HK-2 (cell line): ENCODE results near the gene SNX19.
"Not testable (repeated sequence)": the region's sequence is repeated elsewhere in the genome, so short reads cannot be mapped to it uniquely, and the experiment has no call there.

Experiments
- DNase-seq: peaks from one replicate; pipeline ENCODE4 v3.0.0-alpha.2; 2018; ENCODE audit not compliant: unreplicated experiment

Gene SNX19

DNA sequence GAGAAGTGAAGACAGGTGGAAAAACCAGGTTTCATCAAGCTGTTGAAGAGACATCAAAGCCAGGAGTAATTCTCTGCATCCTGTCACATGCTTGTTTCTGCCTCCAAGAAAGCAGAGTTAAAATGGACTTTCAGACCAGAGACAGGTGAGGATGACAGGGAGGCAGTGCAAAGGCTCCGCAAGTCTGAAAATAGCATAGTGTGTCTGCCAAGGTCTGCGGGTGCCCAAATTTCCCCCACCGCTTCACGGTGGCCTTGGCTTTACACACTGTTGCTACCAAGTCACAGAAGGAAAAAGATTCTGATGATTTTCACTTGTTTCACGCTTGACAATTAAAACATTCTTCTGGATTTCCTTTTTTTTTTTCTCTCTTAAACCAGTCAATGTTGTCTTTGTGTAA lies 44.2 kb downstream of the SNX19 start:
- no peak for DNase-seq

DNA sequence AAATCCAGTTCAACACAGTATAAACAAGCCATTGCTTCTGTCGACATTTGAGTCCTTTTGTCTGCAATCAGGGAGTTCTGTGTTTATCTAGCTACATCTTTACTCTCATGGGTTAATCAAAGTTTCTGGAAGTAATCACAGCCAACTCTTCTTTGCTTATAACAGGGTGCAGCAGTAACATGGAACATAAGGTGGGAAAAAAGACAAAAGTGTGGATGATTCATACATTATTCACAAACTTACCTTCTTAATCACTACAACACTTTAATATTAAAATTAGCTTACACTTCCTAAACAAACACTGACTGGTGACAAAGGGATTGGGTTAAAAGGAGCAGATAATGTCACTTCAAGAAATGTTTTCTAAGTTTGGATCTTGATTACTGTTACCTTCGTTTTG lies 44.7 kb downstream of the SNX19 start:
- no peak for DNase-seq

DNA sequence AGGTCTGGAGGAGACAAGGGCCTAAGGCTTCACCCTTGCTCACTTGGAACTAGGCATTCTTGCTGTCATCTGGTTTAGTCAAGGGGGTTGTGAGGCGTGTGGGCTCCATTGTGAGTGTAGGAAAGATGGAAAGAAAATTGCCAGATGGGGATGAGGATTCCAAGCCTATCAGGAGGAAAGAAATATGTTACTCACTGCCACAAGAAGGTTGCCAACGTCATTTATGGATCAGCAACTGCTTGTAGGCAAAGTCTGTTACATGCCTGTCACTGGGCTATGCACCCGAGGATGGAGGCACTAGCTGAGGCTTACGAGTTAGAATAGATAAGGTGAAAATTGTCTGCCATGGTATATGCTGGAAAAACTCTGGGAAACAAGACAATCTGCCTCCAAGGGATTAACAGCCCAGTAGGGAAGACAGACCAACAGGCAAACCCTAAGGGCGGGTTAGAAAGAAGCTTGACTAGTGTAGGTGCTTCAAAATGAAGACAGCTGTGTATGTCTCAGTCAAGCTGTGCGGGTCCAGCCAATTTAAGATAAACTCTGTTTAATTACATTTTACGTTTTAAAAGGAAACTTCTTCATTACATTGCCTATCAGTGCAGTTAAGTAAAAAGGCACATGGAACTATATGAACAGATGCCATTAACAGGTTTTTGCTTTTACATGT lies 47.4 kb downstream of the SNX19 start:
- no peak for DNase-seq

DNA sequence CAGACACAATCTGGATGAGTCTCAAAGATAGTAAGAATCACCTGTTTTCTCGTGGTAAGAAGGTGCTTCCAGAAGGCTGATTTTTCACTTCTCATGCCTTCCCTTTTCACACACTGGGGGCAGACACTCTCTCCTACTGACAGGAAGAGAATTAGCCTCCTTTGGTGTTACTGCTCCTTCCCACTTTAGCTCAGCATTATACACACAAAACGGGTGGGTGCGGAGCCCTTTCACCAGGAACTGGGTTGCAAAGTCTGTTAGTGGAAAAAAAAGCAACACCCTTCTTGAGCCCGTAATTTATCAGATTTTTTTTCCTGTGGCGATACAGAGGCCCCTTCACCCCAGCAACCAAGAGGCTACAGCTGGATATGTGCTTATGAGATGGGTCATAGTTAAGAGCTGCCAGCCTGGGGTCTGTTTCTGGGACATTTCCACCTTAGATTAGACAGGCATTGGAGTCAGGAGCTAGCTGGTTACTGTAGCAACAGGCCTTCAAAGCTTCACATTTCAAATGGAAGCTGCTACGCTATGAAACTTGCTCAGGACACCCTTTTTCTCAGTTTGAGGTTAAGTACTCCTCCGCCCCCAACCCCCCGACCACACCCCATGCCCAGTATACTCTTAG lies 48.1 kb downstream of the SNX19 start:
- DNase-seq: no peak

DNA sequence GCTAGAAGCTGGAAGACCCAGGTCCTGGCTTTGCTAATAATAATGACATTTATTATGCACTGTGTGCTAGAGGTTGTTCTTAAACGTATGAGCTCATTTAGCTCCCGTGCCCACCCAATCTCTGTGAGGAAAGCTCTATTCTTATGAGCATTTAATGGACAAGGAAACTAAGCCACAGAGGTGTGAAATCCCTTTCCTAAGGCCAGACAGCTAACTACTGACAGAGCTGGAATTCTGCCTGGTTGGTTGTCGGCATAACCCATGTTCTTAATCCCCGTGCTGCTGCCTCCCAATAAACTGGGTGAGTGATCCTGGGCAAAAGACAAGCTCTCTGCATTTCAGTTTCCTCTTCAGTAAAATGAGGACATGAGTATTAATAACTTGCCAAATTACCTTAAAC lies 49.4 kb downstream of the SNX19 start:
- DNase-seq: no peak

DNA sequence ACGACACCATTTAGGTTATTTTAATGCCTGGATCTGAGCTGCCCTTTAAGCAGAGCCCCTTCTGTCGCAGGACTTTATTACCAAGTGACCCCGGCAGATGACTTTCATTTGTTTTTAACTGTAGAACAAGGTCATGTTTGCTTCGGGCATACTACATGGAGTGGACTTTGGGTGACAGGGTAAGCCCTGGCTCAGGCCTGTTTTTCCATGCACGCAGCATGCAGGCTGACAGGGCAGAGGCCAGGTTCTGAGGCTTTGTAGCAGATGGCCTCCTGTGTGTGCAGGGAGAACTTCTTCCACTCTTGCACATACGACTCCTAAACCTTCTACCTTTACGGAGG lies 50.5 kb downstream of the SNX19 start:
- no peak for DNase-seq

DNA sequence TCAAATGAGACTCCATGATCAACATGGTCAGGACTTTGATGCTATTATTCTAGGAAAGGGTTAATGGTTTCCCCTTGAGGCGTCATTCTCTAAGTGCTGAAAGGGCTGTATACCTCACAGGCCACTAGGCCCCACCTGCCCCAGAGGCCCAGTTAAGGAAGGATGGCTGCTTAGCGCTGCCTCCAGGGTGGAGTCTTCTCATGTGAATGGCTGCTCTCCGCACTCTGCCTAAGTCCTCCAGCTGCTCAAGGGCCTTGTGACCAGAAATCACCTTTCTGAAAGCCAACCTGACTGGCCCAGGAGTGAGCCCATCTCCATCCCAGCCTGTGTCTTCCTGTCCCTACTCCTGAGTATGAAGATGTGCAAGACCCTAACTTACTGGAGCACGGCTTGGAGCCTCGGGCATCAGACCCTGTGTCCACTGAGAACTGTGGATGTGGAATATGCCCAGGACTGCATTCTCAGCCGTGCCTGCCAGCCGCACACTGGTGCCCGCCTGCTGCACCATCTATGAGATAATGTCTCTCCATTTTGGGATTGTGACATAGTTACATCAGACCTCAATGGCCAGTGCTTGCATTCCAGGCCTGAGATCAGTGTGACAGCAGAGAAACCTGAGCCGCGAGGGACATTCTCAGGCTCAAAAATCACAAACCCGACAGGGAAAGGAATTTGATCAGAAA lies 51.0 kb downstream of the SNX19 start:
- DNase-seq: no peak

DNA sequence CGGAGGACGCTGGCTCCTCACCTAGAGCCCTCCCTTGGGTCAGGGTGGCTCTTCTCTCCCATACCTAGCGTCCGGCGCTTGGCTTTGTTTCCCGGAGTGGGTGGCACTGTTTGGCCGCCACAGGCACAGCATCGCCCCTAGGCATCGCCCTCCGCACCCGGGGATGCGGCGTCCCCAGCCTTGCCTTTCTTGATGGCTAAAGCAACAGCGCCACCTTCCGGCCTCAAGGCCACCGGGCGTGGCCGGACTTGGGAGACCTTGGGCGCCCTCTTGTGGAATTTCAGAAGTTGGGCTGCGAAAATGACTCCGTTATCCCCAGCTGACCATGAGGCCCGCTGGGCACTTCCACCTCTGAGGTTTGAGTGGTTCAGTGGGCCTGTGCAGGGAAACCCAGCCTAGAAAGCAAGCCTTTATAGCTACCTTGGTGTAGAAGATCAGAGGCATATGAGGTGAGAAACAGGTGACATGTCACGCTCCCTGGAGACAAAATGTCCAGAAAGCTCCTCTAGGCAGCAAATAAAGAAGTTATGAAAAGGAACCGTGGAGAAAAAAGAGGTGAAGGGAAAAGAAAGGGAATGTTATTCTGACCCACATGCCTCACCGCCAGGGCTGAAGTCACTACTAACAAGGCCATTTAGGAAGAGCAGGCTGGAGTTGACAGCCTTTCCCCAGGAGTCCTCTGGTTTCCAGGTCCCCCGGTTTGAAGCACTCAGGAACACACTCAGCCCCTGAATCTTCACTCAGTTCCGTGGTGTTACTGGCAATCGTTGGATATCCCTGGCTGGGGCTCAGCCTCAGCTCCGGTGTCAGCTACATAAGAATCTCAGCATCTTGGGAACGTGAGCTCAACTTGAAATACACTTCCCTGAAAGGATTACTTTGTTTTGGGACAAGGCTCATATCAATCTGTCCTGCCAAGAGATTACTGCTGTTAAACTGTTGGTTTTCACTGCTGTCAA lies 54.1 kb downstream of the SNX19 start:
- DNase-seq: peak; percentile 84

DNA sequence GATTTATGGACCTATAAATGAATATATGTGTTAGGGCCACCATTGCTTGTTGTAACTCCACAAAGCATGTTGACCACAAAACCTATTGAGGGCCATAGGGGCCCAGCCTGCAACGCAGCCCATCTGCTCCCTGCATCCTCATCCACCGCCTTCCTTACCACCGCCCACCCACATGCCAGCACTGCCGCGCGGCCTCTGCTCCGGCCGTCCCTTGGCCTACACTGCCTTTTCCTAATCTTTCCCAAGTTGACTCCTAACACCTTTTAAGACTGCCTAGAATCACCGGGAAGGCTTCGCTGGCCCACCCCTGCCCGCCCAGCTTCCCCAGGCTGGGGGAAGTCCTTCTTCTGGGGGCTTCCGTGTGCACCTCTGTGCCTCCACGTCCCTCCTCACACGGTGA lies 55.0 kb downstream of the SNX19 start:
- DNase-seq: no peak

DNA sequence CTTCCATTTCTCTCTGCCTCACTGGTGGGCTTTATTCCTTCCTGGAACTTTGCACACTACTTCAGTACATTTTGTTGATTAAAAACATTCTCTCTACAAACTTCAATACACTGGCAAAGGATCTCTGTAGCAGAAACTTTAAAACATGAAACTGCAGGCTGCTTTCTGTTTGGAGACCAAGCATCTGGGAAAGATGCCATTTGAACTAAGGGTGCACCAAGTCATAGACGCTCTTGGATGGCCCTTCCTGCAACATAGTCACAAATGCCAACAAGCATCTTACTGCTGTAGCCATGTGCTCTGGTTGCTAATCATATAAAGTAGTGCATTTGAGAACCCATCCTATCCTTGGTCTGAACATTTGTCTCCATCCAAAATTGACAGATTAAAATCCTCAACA lies 56.4 kb downstream of the SNX19 start:
- no peak for DNase-seq

DNA sequence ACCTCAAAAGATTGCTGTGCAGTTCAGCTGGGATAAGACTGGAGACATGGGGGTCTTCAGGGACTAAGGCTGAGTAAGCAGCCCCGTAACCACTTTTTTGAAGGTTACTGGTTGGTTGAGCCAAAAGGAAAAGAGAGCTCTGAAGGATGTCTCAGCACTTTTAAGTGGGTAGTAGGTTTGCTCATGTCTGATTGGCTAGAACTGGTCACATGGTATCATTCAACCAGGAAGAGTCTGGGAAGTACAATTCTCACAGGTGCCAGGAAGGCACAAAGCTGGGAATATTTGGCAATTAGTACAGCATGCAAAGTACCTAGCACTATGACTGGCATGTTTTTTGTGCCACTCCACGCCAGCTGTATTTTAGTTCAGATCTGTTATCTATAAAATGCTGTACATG lies 58.1 kb downstream of the SNX19 start:
- DNase-seq: no peak

DNA sequence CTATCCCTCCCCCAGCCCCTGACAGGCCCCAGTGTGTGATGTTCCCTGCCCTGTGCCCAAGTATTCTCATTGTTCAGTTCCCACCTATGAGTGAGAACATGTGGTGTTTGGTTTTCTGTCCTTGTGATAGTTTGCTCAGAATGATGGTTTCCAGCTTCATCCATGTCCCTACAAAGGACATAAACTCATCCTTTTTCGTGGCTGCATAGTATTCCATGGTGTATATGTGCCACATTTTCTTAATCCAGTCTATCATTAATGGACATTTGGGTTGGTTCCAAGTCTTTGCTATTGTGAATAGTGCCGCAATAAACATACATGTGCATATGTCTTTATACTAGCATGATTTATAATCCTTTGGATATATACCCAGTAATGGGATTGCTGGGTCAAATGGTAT lies 60.6 kb downstream of the SNX19 start:
- DNase-seq: not testable (repeated sequence)

DNA sequence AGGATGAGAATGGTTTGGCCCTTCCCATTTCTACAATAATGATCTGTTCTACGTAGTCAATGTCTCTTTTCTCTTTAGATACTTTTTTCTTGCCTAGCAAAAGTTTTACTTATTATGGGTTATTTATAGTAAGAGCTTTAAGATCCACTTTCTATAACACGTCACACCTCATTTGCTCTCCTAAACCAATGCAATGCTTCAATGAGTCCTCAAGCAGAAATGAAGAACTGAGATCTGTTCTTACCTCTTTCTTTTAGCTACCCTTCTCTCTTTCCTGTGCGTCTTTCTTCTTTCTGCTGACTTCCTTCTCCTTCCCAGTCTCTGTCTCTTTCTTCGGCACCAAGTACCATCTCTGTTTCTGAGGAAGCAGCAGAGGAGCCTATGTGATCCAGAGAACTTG lies 61.8 kb downstream of the SNX19 start:
- DNase-seq: no peak

DNA sequence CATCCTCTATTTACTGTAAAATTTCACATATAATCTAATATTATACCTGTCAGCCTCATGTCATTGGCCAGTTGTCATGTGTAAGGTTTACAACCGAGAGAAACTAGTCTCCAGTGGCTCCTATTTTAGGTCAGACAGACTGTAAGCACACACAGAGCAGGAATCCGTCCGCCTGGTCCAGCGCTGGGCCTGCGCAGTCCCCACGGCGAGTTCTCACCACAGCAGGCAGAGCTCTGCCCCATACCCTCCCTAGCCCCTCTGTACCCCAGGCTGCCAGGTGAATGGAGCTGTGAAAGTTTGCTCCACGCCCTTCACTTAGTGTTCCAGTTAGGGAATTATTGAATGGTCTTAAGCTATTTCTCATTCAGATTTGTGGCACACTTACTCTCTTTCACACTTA lies 63.7 kb downstream of the SNX19 start:
- no peak for DNase-seq

DNA sequence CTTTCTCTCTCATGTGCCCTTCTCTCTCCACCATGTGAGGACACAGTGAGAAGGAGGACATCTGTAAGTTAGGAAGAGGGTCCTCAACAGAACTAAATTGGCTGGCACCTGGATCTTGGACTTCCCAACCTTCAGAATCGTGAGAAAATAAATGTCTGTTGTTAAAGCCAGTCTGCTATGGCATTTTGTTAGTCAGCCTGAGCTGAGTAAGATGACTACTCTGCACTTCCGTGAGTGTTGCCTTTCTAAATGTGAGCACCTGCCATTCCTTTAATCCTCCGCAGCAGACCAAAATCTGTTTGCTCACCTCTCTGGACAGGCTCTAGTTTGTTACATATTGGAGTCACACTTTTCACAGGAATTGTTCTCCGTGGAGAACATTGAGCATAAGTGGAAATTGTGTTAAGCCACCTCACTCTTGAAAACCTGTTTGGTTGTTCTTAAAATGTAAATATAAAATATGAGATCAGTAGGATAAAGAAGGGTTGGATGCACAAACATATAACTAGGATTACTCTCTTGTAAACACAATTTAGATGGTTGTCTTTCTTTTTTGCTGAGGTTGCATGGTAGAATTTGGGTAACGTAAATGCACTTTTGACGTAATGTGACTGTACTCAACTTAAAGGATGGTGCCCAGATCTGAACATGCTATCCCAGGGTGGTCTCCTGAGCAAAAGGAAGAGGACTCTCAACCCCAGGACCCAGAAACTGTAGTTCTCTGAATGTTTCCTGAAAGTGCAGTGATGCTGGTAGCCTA lies 65.9 kb downstream of the SNX19 start:
- DNase-seq: no peak

DNA sequence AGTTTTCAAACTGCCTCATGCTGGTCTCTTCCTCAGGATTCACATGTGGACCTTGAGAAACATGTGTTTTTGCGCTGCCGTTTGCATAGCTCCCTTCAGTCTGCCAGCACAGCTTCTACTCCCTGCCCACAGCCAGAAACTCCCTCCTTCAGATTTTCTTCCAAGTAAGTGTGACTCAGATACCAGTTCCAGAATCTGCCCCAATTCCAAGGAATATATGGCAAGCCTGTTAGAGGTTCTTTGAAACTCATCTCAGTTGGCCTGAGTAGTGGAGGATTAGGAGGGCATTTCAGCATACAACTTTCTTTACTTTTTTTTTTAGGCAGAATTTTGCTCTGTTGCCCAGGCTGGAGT lies 67.1 kb downstream of the SNX19 start:
- DNase-seq: no peak

DNA sequence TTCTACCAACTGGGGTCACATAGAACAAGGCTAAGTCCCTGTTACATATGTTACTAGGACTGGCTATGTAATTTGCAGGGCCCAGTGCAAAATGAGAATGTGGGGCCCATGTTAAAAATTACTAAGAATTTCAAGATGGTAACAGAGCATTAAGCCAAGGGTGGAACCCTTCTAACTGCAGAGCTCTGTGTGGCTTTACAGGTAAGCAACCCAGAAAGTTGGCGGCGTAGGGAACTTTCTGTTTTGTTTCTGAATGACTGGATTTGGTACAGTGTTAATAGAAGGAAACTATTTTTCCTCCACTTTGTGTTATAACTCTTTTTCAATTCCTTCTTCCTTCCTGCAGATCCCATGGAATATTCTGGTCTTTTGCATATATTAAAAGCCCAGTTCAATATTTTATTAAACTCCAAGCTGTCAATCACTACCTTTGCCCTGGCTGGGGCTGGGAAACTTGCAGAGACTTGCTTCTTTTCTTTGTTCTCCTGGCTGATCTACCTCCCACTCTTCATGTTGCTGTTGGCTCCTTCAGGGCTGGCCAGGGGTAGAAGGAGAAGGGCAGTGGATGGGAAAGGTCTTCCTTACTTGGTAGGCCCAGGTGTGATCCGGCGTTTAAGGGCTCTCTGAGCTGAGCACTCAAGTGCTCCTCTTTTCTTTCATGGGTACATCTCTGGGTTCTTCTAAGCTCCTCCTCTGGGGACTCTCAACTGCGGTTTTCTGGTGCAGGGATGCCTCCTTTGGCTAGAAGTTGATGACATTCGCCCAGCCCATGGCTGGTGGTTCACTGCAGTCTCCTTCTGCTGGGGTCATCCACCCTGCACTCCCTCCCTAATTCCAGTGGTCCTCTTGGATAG lies 67.7 kb downstream of the SNX19 start:
- no peak for DNase-seq

DNA sequence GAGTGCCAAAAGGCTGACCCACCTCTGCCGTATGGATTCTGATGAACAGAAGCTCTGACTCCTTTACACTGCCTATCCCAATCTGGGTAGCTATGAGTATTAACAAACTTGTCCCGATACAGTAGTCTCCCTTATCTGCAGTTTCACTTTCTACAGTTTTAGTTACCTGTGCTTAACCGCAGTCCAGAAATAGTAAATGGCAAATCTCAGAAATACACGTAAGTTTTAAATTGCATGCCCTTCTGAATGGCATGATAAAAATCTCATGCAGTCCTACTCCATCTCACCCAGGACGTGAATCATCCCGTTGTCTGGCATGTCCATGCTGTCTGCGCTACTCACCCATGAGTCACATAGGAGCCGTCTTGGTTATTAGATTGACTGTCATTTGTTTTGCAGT lies 68.8 kb downstream of the SNX19 start:
- peak; percentile 44 for DNase-seq

DNA sequence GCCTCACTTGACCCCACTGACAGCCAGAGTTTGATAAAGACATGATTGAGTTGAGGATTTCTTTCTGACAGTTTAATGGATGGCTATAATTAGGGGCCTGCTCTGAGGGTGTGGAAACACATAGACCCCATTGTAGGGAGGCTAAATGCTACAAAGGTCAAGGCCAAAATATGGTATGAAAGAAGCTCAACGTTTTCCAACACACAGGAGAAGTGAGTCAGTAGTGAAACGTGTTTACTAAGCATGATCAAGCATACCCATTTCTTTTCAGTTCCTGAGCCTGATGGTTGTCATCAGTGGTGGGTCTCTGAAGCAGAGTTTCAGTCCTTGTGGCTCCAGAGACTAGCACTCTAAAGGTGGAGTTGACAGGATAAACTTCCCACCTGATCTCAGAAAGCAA lies 69.7 kb downstream of the SNX19 start:
- DNase-seq: no peak

DNA sequence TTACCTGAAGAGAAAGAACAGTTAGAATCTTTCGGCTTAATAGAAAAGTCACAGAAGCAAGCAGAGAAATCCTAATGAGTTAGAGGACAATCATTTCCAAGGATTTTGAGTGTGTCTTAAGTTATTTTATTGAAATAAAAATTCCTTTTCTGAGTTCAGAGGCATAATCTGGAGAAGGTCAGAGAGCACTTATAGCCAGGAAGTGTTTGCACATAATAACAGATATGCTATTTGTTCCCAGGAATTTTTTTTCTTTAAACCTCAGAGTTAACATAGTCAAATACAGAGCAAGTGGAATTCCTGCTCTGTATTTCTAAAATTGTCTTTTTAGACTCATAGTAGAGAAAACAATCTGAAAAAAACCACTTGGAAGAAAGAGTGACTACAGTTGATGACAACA lies 74.3 kb downstream of the SNX19 start:
- DNase-seq: no peak

DNA sequence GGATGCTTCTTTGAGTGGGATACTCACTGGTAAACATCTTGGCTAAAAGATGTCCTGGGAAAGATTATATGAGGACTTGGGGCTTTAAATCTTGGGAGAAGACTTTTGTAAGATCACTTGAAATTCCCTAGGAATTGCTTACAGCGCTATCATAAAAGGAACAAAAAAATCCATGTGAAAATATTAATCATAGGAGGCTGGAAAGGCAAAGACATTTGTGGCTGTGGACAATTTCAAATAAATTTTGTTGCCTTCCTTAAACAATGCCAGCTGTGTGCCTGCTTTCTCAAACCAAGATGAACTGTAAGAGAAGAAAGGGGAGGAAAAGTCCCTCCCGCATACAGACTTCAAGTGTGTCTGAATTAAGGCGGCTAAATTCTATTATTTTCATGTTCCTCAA lies 75.6 kb downstream of the SNX19 start:
- DNase-seq: no peak
